ENCODE data around the gene LRRC53.

LRRC53 gene

GRCh38 chr1:74522148-74522547 is 9.7 kb upstream of the LRRC53 start:
- no peak overlapping the region for H3K4me3 ChIP-seq (ENCODE audit: low read depth in 1 of 2, low read length in 2 of 2)
- no peaks in the 10 kb centered on the region for H3K27me3 ChIP-seq (ENCODE audit: control insufficient read depth in 1 of 2, insufficient read depth in 2 of 2, low read length in 2 of 2)
- H3K9me3 ChIP-seq (ENCODE audit: control insufficient read depth in 1 of 2, low read length in 2 of 2), result no peaks in the 10 kb centered on the region
- no peak overlapping the region for H3K9ac ChIP-seq (ENCODE audit: low read depth in 1 of 2, low read length in 2 of 2)
- H3K27ac ChIP-seq (ENCODE audit: low read depth, low read length), result no peak overlapping the region
- no peaks in the 10 kb centered on the region for H3K4me1 ChIP-seq (ENCODE audit: control insufficient read depth in 1 of 2, insufficient read depth in 2 of 2, low read length in 2 of 2)
- no peaks in the 10 kb centered on the region for H3K36me3 ChIP-seq (ENCODE audit: control insufficient read depth in 1 of 2, insufficient read depth in 2 of 2, low read length in 2 of 2)

- Histone ChIP-seq H3K9me3 (ENCODE audit: control insufficient read depth in 1 of 2, low read length in 2 of 2) (no peaks in the 10 kb centered on the region), H3K27me3 (ENCODE audit: control insufficient read depth in 1 of 2, insufficient read depth in 2 of 2, low read length in 2 of 2) (no peaks in the 10 kb centered on the region), H3K4me3 (ENCODE audit: low read depth in 1 of 2, low read length in 2 of 2) (no peak overlapping the region), H3K27ac (ENCODE audit: low read depth, low read length) (no peak overlapping the region), H3K4me1 (ENCODE audit: control insufficient read depth in 1 of 2, insufficient read depth in 2 of 2, low read length in 2 of 2) (no peaks in the 10 kb centered on the region), H3K9ac (ENCODE audit: low read depth in 1 of 2, low read length in 2 of 2) (no peak overlapping the region), H3K36me3 (ENCODE audit: control insufficient read depth in 1 of 2, insufficient read depth in 2 of 2, low read length in 2 of 2) (no peaks in the 10 kb centered on the region)
Observed at GRCh38 chr1:74517599-74518051, 5.2 kb upstream of the LRRC53 start.

GRCh38 chr1:74513411-74514300 is 1.2 kb upstream of the LRRC53 start:
- Histone ChIP-seq H3K27ac (ENCODE audit: low read depth, low read length) (no peak overlapping the region), H3K9me3 (ENCODE audit: control insufficient read depth in 1 of 2, low read length in 2 of 2) (no peaks in the 10 kb centered on the region), H3K36me3 (ENCODE audit: control insufficient read depth in 1 of 2, insufficient read depth in 2 of 2, low read length in 2 of 2) (no peaks in the 10 kb centered on the region), H3K27me3 (ENCODE audit: control insufficient read depth in 1 of 2, insufficient read depth in 2 of 2, low read length in 2 of 2) (no peaks in the 10 kb centered on the region), H3K9ac (ENCODE audit: low read depth in 1 of 2, low read length in 2 of 2) (no peak overlapping the region), H3K4me1 (ENCODE audit: control insufficient read depth in 1 of 2, insufficient read depth in 2 of 2, low read length in 2 of 2) (no peaks in the 10 kb centered on the region), H3K4me3 (ENCODE audit: low read depth in 1 of 2, low read length in 2 of 2) (no peak overlapping the region)

- no peaks in the 10 kb centered on the region for H3K9me3 ChIP-seq (ENCODE audit: control insufficient read depth in 1 of 2, low read length in 2 of 2)
- H3K27ac ChIP-seq (ENCODE audit: low read depth, low read length), result no peak overlapping the region
- no peaks in the 10 kb centered on the region for H3K36me3 ChIP-seq (ENCODE audit: control insufficient read depth in 1 of 2, insufficient read depth in 2 of 2, low read length in 2 of 2)
- H3K27me3 ChIP-seq (ENCODE audit: control insufficient read depth in 1 of 2, insufficient read depth in 2 of 2, low read length in 2 of 2), result no peaks in the 10 kb centered on the region
- no peak overlapping the region for H3K4me3 ChIP-seq (ENCODE audit: low read depth in 1 of 2, low read length in 2 of 2)
- H3K4me1 ChIP-seq (ENCODE audit: control insufficient read depth in 1 of 2, insufficient read depth in 2 of 2, low read length in 2 of 2), result no peaks in the 10 kb centered on the region
- H3K9ac ChIP-seq (ENCODE audit: low read depth in 1 of 2, low read length in 2 of 2), result no peak overlapping the region
Observed at GRCh38 chr1:74508449-74508848, 4.0 kb downstream of the LRRC53 start.

- no peak overlapping the region for H3K27ac ChIP-seq (ENCODE audit: low read depth, low read length)
- no peak overlapping the region for H3K4me3 ChIP-seq (ENCODE audit: low read depth in 1 of 2, low read length in 2 of 2)
- no peak overlapping the region for H3K9ac ChIP-seq (ENCODE audit: low read depth in 1 of 2, low read length in 2 of 2)
- no peaks in the 10 kb centered on the region for H3K9me3 ChIP-seq (ENCODE audit: control insufficient read depth in 1 of 2, low read length in 2 of 2)
- no peaks in the 10 kb centered on the region for H3K4me1 ChIP-seq (ENCODE audit: control insufficient read depth in 1 of 2, insufficient read depth in 2 of 2, low read length in 2 of 2)
- H3K27me3 ChIP-seq (ENCODE audit: control insufficient read depth in 1 of 2, insufficient read depth in 2 of 2, low read length in 2 of 2), result no peaks in the 10 kb centered on the region
- H3K36me3 ChIP-seq (ENCODE audit: control insufficient read depth in 1 of 2, insufficient read depth in 2 of 2, low read length in 2 of 2), result no peaks in the 10 kb centered on the region
Observed at GRCh38 chr1:74505928-74506710, 6.3 kb downstream of the LRRC53 start.

GRCh38 chr1:74504933-74505512 is 7.4 kb downstream of the LRRC53 start:
- Histone ChIP-seq H3K27me3 (ENCODE audit: control insufficient read depth in 1 of 2, insufficient read depth in 2 of 2, low read length in 2 of 2) (no peaks in the 10 kb centered on the region), H3K4me3 (ENCODE audit: low read depth in 1 of 2, low read length in 2 of 2) (no peak overlapping the region), H3K27ac (ENCODE audit: low read depth, low read length) (no peak overlapping the region), H3K36me3 (ENCODE audit: control insufficient read depth in 1 of 2, insufficient read depth in 2 of 2, low read length in 2 of 2) (no peaks in the 10 kb centered on the region), H3K9me3 (ENCODE audit: control insufficient read depth in 1 of 2, low read length in 2 of 2) (no peaks in the 10 kb centered on the region), H3K9ac (ENCODE audit: low read depth in 1 of 2, low read length in 2 of 2) (no peak overlapping the region), H3K4me1 (ENCODE audit: control insufficient read depth in 1 of 2, insufficient read depth in 2 of 2, low read length in 2 of 2) (no peaks in the 10 kb centered on the region)

GRCh38 chr1:74504125-74504932 is 8.1 kb downstream of the LRRC53 start:
- Histone ChIP-seq H3K9me3 (ENCODE audit: control insufficient read depth in 1 of 2, low read length in 2 of 2) (no peaks in the 10 kb centered on the region), H3K36me3 (ENCODE audit: control insufficient read depth in 1 of 2, insufficient read depth in 2 of 2, low read length in 2 of 2) (no peaks in the 10 kb centered on the region), H3K4me3 (ENCODE audit: low read depth in 1 of 2, low read length in 2 of 2) (no peak overlapping the region), H3K27me3 (ENCODE audit: control insufficient read depth in 1 of 2, insufficient read depth in 2 of 2, low read length in 2 of 2) (no peaks in the 10 kb centered on the region), H3K9ac (ENCODE audit: low read depth in 1 of 2, low read length in 2 of 2) (no peak overlapping the region), H3K4me1 (ENCODE audit: control insufficient read depth in 1 of 2, insufficient read depth in 2 of 2, low read length in 2 of 2) (no peaks in the 10 kb centered on the region), H3K27ac (ENCODE audit: low read depth, low read length) (no peak overlapping the region)

GRCh38 chr1:74502858-74503257 is 9.6 kb downstream of the LRRC53 start:
- H3K27ac ChIP-seq (ENCODE audit: low read depth, low read length), result no peak overlapping the region
- no peaks in the 10 kb centered on the region for H3K27me3 ChIP-seq (ENCODE audit: control insufficient read depth in 1 of 2, insufficient read depth in 2 of 2, low read length in 2 of 2)
- no peak overlapping the region for H3K9ac ChIP-seq (ENCODE audit: low read depth in 1 of 2, low read length in 2 of 2)
- H3K36me3 ChIP-seq (ENCODE audit: control insufficient read depth in 1 of 2, insufficient read depth in 2 of 2, low read length in 2 of 2), result no peaks in the 10 kb centered on the region
- H3K4me3 ChIP-seq (ENCODE audit: low read depth in 1 of 2, low read length in 2 of 2), result no peak overlapping the region
- H3K9me3 ChIP-seq (ENCODE audit: control insufficient read depth in 1 of 2, low read length in 2 of 2), result no peaks in the 10 kb centered on the region
- H3K4me1 ChIP-seq (ENCODE audit: control insufficient read depth in 1 of 2, insufficient read depth in 2 of 2, low read length in 2 of 2), result no peaks in the 10 kb centered on the region

GRCh38 chr1:74502432-74502831 is 10.0 kb downstream of the LRRC53 start:
- no peaks in the 10 kb centered on the region for H3K9me3 ChIP-seq (ENCODE audit: control insufficient read depth in 1 of 2, low read length in 2 of 2)
- no peak overlapping the region for H3K27ac ChIP-seq (ENCODE audit: low read depth, low read length)
- no peaks in the 10 kb centered on the region for H3K36me3 ChIP-seq (ENCODE audit: control insufficient read depth in 1 of 2, insufficient read depth in 2 of 2, low read length in 2 of 2)
- no peaks in the 10 kb centered on the region for H3K4me1 ChIP-seq (ENCODE audit: control insufficient read depth in 1 of 2, insufficient read depth in 2 of 2, low read length in 2 of 2)
- H3K27me3 ChIP-seq (ENCODE audit: control insufficient read depth in 1 of 2, insufficient read depth in 2 of 2, low read length in 2 of 2), result no peaks in the 10 kb centered on the region
- H3K4me3 ChIP-seq (ENCODE audit: low read depth in 1 of 2, low read length in 2 of 2), result no peak overlapping the region
- H3K9ac ChIP-seq (ENCODE audit: low read depth in 1 of 2, low read length in 2 of 2), result no peak overlapping the region

All from duodenal mucosa (tissue), 2 donors.